ENCODE results near the gene ADGRA1.

ADGRA1 gene

DNA sequence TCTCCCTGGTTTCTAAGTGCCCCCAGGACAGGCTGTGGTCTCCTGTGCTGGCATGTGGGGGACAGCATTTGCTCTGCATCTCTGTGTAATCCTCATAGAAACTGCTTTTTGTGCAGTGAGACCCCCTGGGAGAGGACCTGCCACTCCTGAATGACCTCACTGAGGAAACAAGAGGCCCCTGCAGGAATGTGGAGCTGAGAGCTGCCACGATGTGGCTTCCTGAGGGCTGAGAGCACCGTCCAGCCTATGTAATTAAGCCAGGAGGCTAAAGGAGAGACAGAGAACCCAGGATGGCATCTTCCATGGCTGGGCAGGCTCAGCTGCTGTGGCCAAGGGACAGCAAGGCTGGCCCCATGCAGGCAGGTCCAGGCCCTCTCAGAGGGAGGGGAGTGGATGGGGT lies 32.3 kb upstream of the ADGRA1 start:
- DNase-seq (ENCODE audit: insufficient read length, low spot score) (no peak), FAIRE-seq (no peak)

DNA sequence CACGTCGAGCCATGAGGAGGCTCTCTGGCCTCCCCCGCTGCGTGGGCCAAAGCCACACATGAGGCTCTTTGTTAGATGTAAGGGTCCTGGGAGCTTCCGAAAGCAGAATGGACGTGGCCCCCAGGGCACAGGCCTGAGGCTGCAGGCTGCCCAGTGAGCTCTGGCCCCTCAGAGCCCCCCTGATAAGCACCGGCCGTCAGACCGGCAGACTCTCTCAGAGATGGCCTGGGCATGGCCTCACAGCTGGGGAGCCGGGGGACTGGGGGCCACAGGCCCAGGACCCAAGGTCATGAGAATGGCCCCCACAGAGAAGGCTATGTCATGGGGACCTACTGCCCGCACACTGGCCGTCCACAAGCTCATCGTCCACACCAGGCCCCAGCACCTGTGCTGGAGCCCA lies 31.7 kb upstream of the ADGRA1 start:
- DNase-seq (ENCODE audit: insufficient read length, low spot score) (no peak), FAIRE-seq (no peak)

DNA sequence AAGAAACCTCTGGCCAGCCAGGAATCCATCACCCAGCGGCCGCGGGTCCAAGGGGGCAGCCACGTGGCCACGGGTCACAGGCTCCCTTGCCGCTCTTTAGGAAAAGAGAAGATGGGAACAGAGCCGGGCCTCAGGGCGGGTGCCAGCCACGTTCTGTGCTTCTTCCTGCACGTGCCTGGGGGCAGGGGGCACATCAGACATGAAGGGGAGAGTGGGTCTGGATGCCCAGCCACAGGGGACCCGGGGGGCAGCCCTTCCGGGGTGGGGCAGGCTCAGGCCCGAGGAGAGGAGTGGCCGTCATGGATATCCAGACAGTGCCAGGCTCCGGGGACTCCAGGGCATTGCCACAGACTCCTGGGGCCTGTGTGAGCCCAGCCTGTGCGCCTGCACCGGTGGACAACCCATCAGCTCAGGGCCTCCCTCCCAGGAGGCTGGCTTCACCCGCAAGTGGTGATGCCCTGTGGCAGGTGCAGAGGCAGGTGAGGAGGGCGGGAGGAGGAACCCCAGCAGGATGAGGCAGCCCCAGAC lies 31.0 kb upstream of the ADGRA1 start:
- FAIRE-seq (no peak), DNase-seq (ENCODE audit: insufficient read length, low spot score) (no peak)

DNA sequence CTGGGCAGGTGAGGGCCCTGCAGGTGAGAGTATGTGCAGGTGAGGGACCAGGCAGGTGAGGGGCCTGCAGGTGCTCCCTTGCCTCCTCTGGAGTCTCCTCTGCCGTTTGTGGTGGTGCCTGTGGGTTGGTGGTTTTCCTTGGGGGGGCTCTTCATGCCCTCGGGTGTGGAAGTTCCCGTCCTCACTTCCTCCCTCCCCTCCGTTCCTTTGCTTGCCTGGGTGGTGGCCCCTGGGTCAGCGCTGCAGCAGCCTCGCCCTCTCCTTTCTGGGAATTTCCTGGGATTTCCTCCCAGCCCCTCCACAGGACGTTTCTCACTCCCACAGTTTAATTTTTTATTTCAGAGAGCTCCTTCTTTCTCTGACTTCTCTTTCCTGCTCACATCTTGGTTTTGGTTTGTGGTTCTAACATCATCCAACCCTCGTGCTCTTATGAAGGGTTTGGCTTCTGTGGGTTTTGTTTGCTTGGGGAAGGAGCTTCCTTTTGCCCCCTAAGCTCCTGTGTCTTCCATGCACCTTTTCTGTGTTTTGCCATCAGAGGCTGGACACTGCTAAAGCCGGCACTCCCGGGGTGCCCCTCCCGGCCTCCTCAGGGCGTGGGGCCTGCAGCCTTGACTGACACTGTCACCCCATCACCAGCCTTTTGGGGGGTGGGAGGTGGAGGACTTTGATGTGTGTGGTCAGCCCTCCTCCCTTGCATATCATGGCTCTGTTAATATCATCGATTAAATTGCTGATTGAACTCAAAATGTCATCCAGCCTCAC lies 29.2 kb upstream of the ADGRA1 start:
- FAIRE-seq (no peak), DNase-seq (ENCODE audit: insufficient read length, low spot score) (no peak)

DNA sequence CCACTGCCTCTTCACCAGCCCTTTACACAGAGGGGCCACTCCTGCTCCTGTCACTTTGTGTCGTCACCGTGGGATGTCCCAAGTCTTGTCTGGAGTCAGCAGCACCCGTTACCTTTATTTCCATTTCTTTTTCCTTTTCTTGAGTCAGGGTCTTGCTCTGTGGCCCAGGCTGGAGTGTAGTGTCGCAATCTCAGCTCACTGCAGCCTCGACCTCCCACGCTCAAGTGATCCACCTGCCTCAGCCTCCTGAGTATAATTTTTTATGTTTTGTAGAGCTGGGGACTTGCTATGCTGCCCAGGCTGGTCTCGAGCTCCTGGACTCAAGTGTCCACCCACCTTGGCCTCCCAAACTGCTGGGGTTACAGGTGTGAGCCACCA lies 28.6 kb upstream of the ADGRA1 start:
- DNase-seq (ENCODE audit: insufficient read length, low spot score) (no peak), FAIRE-seq (no peak)

DNA sequence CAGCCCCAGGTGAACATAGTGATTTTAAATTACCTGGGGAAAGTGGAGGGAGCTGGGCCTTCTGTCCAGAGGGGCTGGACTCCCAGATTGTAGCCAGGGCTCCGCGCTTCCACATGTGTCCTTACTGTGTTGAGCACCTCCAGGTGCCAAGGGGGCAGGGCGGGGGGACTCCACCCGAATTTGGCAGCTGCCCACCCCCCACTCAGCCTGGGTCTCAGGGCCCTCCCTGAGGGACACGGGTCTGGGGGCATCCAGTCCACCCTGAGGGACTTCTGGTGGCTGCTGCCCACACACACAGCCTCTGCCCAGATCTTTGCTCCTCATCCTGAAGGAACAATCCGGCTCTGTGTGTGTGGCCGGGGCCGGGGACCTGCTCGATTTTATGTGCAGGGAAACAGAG lies 28.2 kb upstream of the ADGRA1 start:
- FAIRE-seq: no peak
- DNase-seq (ENCODE audit: insufficient read length, low spot score): no peak

DNA sequence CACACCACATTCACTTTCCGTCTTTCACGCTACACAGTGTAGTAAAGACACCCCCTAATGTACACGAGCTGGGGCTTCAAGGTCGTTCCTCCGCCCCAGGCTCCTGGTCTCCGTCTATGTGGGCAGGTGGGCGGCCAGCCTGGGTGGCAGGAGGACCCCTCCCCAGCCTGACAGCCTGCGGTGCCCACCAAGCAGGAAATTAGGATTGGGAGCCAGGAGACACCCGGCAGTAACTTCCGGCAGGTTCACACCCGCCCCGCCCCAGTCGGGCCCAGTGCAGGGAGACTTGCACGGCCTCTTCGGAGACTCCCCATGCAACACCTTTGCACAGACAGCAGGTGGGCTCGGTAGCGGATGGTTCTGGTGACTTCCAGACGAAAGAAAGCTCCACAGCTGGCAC lies 27.7 kb upstream of the ADGRA1 start:
- no peak for DNase-seq (ENCODE audit: insufficient read length, low spot score)
- FAIRE-seq: no peak

DNA sequence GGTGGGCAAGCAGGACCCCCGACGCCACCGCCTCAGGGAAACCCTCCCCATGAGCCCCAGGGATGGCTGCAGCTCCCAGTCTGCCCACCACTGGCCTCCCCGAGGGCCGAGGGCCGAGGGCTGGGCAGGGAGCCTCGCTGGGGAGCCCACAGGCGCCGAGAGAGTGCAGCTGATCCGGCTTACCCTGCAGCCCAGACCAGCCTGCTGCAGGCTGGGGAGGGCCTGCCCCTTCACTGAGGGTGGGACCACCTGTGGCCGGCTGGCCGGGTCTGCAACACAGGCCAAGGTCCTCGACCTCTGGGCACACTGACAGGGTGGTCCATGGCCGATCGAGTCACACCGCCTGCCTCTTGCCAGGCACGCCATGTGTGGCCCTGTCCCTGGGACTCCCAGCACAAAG lies 27.3 kb upstream of the ADGRA1 start:
- FAIRE-seq (no peak), DNase-seq (ENCODE audit: insufficient read length, low spot score) (no peak)

DNA sequence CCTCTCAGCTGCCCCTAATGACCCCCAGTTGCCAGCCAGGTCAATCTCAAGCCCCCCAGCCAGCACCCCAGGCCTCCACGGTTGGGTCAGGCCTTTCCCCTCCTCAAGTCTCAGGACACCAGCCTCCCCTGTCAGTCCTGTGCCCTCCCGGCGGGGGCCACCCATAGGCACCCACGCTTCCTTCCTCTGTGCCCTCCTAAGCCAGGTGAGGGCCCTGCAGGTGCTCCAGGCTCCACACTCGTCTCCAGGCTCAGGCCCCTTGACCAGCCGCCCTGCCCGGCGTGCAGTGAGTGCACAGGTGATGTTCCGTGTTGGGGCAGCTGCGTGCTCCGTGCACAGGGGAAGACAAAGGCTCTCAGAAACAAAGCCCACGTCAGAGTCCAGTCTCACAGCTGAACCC lies 26.8 kb upstream of the ADGRA1 start:
- no peak for DNase-seq (ENCODE audit: insufficient read length, low spot score)
- FAIRE-seq: no peak

DNA sequence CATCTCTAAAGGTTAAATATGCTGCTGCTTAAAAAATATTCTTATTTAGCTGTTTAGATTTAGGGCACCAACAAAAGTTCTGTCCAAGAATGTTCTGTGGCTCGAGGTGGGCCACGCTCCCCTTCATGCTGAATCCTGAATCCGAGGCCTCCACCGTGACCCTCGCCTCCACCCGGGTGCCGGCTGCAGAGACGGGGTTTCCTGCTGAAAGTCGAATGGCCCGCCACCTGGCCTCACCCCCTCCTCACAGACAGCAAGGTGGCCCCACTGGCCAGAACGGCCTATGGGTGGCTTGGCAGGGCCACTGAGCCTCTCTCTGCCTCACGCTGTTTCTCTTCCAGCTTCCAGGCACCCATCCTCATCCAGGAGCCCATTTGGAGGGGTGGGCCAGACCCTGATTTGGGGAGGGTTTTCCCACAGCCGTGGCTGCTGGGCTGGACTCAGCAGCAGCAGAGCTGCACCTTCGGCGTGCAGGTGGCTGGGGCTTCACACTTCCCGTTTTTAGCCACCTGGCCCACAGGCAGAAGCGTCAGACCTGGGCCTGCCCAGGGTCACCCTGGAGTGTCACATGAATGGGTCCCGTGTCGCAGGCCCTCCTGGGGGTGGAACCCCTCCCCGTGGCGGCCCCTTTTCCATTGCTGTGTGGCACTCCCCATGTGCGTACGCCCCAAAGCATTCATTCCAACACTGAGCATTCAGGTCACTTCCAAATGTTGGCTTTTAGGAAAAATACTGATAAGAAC lies 26.3 kb upstream of the ADGRA1 start:
- FAIRE-seq (no peak), DNase-seq (ENCODE audit: insufficient read length, low spot score) (no peak)

DNA sequence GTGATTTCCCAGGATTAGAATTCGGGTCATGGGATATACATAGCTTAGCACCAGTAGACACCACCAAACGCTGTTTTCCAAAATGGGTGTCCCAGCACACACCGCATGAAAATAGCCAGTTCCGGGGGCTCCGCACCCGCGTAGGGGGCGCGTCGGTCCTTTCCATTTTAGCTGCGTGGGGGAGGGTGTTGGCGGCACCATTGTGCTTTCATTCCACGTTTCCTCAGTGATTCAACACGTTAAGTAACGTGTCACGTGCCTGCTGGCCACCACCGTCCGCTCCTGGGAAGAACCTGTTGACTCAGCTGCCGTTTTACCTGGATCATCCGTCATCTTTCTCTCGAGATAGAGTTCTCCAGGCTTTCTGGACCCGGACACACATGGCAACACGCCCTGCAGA lies 25.6 kb upstream of the ADGRA1 start:
- no peak for DNase-seq (ENCODE audit: insufficient read length, low spot score)
- no peak for FAIRE-seq

DNA sequence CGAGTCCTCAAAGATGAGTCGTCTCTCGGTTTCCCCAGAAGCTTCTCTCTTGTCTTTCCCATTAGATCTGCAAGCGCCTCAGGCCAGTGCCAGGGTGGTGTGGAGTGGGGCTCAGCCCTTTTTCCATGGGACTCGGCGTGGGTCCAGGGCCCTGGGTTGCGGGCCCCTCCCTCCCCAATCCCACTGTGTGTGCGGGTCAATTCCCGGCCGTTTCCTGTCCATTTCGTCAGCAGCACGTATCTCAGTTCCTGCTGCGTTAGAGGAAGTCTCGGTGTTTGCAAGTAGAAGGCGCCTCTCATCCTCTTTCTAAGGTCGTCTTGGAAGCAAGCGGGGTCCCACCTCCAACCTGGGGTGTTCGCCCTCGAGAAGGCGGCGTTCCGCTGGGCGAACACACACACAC lies 25.1 kb upstream of the ADGRA1 start:
- DNase-seq (ENCODE audit: insufficient read length, low spot score): no peak
- no peak for FAIRE-seq

DNA sequence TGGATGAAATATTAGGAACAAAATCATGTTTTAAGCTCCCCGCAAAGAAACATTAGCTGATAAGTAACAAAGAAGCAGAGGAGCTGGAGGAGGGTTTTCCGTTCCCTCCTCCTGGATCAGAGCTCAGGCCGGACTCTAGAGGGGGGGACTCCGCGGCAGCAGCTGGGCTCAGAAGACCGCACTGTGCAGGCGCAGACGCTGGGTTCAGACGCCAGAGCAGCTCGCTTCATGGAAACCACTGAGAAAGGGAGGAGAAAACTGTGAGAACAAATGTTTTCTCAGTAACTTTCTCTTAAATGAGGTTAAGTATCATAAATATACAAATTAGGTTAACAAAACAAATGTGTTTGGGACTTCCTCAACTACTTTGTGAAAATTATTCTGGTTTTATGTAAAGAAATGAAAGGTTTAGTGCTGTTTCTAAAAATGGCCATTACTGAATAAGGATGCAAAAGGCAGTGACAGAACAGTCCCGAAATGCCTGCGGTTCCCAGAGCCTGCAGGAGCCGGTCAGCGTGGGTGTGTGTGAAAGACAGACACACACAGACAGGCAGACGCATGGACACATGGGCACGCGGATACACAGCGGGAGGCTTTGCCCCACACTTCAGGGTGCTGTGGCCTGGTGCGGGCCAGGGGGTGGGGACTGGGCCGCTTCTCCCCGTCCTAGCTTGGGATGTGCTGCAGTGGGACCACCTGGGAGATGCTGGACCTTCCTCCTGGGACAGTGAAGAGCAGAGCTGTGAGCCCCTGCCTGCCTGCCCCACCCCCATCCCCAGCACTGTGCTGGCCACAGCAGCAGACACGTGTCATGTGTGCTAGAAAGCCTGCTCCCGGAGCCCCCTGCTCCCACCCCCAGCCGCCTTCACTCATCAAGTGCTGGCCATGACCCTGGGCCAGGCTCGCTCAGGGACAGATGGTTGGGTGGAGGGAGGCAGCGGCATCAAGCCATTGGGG lies 20.3 kb upstream of the ADGRA1 start:
- FAIRE-seq: no peak
- no peak for DNase-seq (ENCODE audit: insufficient read length, low spot score)

DNA sequence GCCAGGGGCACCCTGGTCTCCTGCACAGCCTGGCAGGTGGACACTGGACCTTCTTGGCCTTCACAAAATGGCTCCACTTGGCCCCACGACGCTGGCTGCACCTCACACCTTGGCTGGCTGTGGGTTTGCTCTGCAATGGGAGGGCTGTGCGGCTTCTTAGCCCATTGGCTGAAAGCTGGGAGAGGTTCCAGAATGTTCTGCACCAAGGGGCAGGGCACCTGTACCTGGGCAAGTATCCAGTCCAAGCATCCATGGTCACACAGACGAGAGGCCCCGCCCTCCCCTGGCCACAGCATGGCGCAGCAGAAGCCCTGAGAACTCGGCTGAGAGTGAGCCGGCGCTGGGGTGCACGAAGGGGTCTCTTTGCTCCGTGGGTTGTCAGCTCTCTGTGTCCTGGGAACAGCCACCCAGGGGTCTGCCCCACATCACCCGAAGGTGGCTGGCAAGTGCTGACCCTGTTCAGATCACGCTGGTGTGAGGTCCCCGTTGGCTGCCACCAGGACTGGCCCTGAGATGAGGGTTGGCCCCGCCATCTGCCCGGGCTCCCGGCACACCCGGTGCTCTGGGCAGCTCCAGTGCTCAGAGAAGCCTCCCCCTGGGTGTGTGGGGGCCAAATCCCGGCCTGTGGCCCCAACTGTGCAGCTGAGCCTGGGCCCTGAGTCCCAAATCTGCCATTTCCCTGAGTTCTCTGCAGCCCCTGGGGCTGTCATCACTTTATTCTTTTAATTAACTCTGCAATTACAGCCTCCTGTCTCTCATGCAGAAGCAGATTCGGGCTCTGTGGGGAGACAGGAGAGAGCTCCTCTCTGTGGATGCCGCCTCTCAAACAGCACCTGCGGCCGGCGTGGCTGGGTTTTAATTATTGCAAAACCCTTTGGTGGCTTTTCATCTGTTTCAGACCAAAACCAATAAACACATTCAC lies 19.4 kb upstream of the ADGRA1 start:
- no peak for DNase-seq (ENCODE audit: insufficient read length, low spot score)
- no peak for FAIRE-seq

DNA sequence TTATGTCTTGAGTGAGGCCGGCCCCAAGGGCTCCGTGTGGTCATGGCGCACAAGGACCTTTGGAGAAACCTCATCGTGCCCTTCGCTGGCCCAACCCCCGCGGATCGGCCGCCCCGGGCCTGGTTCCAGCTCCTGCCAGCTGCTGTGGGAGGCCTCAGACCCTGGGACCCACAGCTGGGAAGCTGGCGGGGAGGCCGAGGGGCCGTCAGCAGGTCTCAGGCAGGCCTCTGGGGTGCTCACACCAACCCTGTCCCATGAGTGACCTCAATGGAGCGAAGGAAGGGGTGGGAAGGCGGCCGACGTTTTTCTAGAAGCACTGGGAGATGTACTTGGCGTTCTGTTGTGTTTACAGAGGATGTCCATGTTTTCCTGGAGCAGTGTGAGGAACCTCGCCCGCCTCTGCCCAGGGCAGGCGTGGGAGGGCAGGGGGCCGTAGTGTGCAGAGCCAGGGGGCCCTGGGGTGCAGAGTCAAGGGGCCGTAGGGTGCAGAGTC lies 18.6 kb upstream of the ADGRA1 start:
- FAIRE-seq (no peak), DNase-seq (ENCODE audit: insufficient read length, low spot score) (no peak)

DNA sequence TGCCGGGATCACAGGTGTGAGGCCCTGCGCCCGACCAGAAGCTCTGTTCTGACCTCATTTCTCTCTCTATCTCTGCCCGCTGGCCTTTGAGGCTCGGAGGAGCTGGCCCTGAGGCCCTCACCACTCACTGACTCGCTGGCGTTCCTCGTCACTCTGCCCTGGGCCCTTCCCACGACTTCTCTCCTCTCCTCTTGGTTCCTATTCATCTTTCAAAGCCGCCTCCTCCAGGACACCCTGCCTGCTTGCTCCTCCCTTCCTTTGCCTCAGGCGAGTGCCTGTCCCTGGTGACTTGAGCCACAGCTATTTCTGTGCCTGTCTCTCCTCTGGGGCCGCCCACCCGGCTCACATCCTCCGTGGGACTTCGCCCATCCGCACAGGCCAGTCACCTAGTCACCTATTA lies 17.3 kb upstream of the ADGRA1 start:
- FAIRE-seq: no peak
- DNase-seq (ENCODE audit: insufficient read length, low spot score): no peak

DNA sequence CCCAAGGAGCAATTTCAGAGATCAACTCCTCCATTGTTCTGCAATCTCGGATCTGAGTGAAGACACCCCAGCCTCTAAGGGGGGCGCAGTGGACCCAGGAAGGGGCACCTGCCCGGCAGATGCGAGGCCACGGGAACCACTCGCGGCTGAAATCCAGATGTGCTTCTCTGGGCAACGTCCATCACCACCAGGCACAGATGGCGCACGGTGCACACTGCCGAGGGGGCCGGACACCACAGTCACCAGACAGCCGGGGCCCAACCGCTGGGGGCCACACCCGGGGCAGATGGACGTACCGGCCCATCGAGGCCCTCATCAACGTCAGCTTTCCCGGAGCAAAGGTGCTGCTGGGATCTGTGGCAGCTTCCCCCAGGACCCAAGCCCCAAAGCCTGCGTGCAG lies 16.9 kb upstream of the ADGRA1 start:
- no peak for FAIRE-seq
- DNase-seq (ENCODE audit: insufficient read length, low spot score): no peak

DNA sequence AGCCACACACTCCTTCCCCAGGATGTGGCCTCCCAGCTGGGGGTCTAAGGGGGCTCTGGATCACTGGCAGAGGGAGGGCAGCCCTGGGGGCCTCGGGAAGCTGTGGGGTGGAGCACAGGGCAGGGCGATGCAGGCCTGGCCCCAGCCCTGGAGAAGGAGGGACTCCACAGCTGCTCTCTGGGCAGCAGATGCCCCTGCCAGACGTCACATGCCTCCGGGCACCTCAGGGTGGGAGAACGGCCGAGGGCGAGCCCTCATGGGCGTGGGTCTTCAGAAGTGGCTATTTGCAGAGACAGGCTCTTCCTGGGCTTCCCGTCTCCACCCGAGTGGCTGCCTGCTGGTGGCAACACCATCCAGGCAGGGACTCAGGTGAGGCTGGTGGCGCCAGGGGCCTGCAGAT lies 16.0 kb upstream of the ADGRA1 start:
- FAIRE-seq (no peak), DNase-seq (ENCODE audit: insufficient read length, low spot score) (no peak)

DNA sequence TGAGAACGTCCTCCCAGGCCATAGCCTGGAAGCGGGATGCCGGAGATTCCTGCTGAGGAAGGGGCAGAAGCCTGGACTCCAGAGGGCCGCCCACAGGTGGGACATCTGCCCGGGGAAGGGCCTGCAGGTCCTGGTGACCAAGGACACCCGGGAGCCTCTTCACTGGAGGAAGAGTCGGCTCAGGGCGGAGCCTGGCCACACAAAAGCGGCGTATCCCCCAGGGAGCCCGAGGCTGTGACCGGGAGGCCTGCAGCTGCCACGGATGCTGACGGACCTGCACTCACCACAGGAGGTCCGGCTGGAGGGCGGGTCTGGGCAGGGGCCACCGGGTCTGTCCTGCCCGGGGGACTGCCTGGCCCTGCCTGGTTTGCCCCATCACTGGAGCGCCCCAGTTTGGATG lies 15.5 kb upstream of the ADGRA1 start:
- FAIRE-seq: no peak

More for the DNA sequence above, 15.5 kb upstream of the ADGRA1 start:
- DNase-seq (ENCODE audit: insufficient read length, low spot score): no peak
